Stimulated activated naive CD4-positive, alpha-beta T cell (primary cell): Measurements from ENCODE around the gene GMIP.
"Not testable (repeated sequence)": the region's sequence is repeated elsewhere in the genome, so short reads cannot be mapped to it uniquely, and the experiment has no call there.

Experiments
- DNase-seq, 6 experiments: peaks; one replicate each; lab custom pipeline; 2025; lab: John Stamatoyannopoulos, UW

GMIP gene, protein sequence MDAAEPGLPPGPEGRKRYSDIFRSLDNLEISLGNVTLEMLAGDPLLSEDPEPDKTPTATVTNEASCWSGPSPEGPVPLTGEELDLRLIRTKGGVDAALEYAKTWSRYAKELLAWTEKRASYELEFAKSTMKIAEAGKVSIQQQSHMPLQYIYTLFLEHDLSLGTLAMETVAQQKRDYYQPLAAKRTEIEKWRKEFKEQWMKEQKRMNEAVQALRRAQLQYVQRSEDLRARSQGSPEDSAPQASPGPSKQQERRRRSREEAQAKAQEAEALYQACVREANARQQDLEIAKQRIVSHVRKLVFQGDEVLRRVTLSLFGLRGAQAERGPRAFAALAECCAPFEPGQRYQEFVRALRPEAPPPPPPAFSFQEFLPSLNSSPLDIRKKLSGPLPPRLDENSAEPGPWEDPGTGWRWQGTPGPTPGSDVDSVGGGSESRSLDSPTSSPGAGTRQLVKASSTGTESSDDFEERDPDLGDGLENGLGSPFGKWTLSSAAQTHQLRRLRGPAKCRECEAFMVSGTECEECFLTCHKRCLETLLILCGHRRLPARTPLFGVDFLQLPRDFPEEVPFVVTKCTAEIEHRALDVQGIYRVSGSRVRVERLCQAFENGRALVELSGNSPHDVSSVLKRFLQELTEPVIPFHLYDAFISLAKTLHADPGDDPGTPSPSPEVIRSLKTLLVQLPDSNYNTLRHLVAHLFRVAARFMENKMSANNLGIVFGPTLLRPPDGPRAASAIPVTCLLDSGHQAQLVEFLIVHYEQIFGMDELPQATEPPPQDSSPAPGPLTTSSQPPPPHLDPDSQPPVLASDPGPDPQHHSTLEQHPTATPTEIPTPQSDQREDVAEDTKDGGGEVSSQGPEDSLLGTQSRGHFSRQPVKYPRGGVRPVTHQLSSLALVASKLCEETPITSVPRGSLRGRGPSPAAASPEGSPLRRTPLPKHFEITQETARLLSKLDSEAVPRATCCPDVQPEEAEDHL

DNA sequence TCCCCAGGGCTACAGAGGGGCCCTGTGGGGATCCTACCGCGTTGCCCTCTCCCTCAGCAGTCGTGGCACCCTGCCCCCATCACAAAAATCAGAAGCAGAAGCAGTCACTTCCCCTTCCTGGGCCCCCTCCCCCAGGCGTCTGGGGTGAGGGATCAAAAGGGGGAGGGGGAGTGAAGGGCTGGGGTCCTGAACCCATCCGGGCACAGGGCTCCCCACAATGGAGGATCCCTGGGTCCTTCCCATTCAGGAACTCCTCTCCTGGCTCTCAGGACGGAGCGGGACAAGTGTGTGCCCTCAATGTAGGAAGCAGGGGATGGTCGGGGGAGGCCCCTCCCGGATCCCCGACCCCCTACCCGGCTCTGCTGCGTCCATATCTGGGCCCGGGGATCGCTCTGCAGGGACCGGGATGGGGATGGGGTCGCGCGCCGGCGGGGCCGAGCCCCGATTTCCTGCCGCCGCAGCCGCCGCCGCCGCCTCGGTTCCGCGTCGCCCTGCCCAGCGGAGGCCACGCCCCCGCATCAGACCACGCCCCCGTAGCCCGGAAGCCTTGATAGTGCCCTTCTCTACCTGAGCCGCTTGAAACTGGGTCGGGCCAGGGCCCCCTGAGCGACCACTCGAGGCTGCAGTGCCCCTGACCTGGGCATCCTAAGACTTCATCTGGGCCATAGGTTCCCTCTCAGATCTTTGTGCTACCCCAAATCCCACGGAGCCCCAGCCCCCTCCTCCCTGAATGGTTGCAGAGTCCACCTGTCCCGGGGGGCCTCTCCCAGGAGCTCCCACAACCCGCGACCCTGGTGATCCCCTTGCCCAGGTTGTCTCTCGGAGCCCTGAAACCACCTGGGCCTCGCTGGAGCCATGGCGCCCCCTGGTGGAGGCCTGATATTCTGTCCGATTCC lies at the start of gene GMIP:
GMIP (minus strand) TSS at position 500 of the 896 bp plus-strand sequence; CDS start at position 372, 128 bp downstream.
- DNase-seq: peak; percentile 79 to 93 (median 83)

DNA sequence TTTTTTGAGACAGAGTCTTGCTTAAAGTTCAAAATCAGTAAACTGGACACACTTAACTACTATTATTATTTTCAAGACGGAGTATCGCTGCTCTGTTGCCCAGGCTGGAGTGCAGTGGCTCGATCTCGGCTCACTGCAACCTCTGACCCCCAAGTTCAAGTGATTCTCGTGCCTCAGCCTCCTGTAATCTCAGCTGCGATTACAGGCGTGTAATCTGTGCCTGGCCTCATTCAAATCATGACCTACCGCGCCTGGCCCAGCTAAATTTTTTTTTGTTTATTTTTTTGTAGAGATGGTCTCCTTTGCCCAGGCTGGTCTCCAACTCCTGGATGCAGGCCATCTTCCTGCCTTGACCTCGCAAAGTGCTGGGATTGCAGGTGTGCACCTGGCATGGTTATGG lies 48.2 kb upstream of the GMIP start:
- no peak for DNase-seq

- DNase-seq: not testable (repeated sequence)
These were observed 45.6 kb upstream of the GMIP start for GRCh38 chr19:19689023-19689422.

DNA sequence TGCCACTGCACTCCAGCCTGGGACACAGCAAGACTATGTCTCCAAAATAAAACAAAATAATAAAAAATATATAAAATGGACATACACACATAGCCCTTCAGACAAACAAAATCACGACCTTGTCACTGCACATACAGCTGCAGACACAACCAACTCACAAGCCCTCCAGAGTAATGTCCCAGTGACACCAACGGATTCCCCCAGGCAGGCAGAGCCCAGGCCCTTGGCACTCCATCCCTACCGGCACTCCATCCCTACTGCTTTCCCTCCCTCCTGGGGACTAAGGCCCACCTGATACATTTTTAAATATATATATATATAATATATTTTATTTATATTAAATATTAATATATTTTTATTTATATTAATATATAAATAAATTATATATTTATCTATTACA lies 43.6 kb upstream of the GMIP start:
- peak in 1 of 6 experiments; percentile 33 for DNase-seq

GRCh38 chr19:19686580-19686979 lies 43.1 kb upstream of the GMIP start:
- DNase-seq: no peak

- DNase-seq: not testable (repeated sequence)
These were observed 42.7 kb upstream of the GMIP start for GRCh38 chr19:19686119-19686518.

DNA sequence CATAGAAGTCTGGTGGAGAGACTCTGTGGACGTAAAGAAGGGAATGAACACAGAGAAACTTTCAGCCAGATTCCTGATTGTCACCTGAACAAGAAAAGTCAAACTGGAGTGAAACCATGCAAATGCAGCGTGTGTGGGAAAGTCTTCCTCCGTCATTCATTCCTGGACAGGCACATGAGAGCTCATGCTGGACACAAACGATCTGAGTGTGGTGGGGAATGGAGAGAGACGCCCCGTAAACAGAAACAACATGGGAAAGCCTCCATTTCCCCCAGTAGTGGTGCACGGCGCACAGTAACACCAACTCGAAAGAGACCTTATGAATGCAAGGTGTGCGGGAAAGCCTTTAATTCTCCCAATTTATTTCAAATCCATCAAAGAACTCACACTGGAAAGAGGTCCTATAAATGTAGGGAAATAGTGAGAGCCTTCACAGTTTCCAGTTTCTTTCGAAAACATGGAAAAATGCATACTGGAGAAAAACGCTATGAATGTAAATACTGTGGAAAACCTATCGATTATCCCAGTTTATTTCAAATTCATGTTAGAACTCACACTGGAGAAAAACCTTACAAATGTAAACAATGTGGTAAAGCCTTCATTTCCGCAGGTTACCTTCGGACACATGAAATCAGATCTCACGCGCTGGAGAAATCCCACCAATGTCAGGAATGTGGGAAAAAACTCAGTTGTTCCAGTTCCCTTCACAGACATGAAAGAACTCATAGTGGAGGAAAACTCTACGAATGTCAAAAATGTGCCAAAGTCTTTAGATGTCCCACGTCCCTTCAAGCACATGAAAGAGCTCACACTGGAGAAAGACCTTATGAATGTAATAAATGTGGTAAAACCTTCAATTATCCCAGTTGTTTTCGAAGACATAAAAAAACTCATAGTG lies 36.0 kb upstream of the GMIP start:
- no peak for DNase-seq

DNA sequence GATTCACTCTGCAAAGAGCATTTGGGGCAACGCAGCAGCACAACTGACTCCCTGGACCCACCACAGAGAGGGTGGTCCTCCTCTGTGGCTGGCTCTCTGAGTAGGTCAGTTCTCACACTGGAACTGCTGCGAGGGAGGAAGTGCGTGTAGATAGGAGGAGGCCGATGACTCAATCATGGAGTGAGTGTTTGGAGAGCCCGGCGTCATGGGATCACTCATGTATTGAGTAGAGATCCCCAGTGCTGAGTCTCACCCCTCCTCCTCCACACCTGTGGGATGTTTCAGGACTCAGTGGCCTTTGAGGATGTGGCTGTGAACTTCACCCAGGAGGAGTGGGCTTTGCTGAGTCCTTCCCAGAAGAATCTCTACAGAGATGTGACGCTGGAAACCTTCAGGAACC lies 34.1 kb upstream of the GMIP start:
- DNase-seq: no peak

DNA sequence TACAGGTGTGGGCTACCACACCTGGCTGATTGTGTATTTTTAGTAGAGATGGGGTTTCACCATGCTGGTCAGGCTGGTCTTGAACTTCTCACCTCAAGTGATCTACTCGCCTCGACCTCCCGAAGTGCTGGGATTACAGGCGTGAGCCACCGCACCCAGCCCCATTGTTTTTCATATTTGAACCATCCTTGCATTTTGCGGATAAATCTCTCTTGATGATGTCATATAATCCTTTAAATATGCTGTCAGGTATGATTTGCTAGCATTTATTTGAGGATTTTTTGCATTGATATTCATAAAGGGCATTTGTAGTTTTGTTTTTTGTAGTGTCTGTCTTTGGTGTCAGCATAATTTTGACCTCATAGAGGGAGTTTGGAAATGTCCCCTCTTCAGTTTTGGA lies 30.9 kb upstream of the GMIP start:
- DNase-seq: no peak

DNA sequence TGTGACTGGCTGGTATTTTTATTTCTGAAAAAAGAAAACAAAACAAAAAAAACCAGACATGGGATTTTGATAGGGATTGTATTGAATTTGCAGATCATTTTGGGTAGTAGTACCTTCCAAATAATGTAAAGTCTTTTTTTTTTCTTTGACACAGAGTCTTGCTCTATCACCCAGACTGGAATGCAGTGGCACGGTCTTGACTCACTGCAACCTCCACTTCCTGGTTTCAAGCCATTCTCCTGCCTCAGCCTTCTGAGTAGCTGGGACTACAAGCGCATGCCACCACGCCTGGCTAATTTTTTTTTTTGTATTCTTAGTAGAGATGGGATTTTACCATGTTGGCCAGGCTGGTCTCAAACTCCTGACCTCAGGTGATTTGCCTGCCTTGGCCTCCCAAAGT lies 29.4 kb upstream of the GMIP start:
- DNase-seq: no peak

- DNase-seq: no peak
These were observed 26.7 kb upstream of the GMIP start for GRCh38 chr19:19670070-19670551.

GRCh38 chr19:19668230-19669012 lies 25.0 kb upstream of the GMIP start, which contains the start of gene ZNF101:
ZNF101 (plus strand) TSS chr19:19668839; CDS start chr19:19668964, 125 bp downstream.
- DNase-seq: peak; percentile 83 to 99 (median 94)

DNA sequence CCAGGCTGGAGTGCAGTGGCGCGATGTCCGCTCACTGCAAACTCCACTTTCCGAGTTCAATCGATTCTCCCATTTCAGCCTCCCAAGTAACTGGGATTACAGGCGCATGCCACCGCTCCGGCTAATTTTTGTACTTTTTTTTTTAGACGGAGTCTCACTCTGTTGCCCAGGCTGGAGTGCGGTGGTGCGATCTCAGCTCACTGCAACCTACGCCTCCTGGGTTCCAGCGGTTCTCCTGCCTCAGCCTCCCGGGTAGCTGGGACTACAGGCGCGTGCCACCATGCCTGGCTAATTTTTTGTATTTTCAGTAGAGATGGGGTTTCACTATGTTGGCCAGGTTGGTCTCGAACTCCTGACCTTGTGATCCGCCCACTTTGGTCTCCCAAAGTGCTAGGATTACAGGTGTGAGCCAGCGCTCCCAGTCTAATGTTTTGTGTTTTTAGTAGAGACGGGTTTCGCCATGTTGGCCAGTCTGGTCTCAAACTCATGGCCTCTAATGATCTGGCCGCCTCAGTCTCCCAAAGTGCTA lies 22.0 kb upstream of the GMIP start:
- DNase-seq: not testable (repeated sequence)

- DNase-seq: peak; percentile 86 to 94 (median 94)
These were observed 20.0 kb upstream of the GMIP start, which contains the start of gene ATP13A1 for GRCh38 chr19:19663256-19664120. ATP13A1 (minus strand) TSS chr19:19663676; CDS start chr19:19663666, 10 bp downstream.

GRCh38 chr19:19662871-19663255 lies 19.4 kb upstream of the GMIP start:
- DNase-seq: no peak

DNA sequence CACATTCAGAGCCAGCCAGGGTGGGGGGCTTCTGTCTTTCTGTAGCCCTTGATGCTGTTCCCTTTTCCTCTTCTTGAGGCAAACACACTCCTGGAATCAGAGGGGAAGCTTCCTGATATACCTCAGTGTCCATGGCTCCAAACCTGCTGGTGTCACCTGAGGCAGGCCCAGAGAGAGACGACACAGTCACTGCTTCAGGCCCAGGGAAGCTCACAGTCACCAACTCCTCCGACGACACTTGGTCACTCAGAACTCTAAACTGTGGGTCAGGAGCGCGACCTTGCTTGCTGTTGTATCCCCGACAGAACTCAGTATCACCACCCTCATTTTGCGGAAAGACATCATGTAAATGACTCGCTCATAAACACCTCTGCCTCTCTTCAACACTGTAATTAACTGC lies 18.9 kb upstream of the GMIP start:
- DNase-seq: no peak

DNA sequence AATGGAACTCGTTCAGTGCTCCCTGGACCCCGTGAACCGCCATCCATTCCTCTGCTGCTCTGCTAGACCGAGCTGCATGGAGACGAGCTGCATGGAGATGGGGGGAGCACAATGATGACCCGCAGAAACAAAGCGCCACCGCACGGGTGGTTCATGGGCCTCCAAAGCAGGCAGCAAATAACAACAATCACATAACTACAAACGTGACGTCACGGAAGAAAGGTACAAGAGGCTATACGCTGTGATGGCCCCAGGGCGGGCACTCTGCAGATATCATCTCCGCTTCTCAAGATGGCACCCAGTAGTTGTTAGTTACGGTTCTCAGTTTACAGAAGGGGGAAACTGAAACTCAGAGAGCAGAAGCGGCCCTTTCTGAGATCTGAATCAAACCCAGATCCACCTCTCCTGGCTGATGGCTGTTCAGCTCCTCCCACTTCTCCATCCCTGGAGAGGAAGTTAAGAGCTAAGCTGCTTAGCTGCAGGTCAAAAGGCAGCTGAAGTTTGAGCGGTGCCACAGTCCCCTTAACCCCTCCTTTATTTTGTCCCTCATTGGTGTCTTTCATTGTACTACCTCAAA lies 18.3 kb upstream of the GMIP start:
- DNase-seq: no peak

- DNase-seq: no peak
These were observed 17.8 kb upstream of the GMIP start for GRCh38 chr19:19661141-19661674.
